ENCODE results near the gene MKS1. TPM values are rescaled to one million over a fixed set of nuclear protein-coding genes. Genes with fewer than 3 reads are reported as not detected.
A peak's percentile ranks its signal among the peaks of the same experiment; 100 is the strongest.

Gene MKS1
- total and polyA plus RNA-seq, 2 of the 8 experiments (the other 6 are each of a cell fraction or from before 2014, with no cell fraction given) = 12.0 to 21.7 TPM

DNA sequence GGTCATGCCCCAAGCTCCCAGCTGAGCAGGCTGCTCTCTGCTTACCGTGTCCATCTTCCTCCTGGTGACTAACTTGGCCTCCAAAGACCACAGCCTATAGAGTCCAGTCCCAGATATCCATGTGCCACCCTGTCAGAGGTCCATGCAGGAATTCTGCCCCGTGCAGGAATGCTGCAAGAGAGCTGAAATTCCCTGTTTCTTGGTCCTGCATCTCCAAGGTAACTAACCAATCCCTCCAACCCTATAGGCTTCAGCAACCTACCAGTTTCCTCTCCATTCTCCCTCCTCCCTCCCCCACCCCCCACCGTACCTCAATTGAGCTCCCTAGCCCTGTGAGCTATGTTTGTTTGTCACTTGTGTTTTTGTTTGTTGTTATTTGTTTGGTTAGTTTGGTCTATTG, 9.6 kb upstream of the MKS1 start:
- Histone ChIP-seq H3K36me3 (ENCODE audit: control insufficient read depth in 2 of 4, insufficient read depth in 4 of 4, low read length in 3 of 4) (no peaks in the 10 kb centered on the region), H3K79me2 (ENCODE audit: control insufficient read depth in 1 of 2, insufficient read depth in 2 of 2, low read length in 2 of 2) (no peaks in the 10 kb centered on the region), H3K23me2 (ENCODE audit: low read depth, low read length) (no peaks in the 10 kb centered on the region), H3K79me1 (ENCODE audit: low read depth, low read length) (no peaks in the 10 kb centered on the region), H2BK5ac (ENCODE audit: low read depth, low read length) (no peak overlapping the region), H3K18ac (ENCODE audit: extremely low read depth, low read length) (0 out of 2 replicates have a peak overlapping the region, but pooled peaks have one; percentile 27), H2AFZ (ENCODE audit: low read length) (no peak overlapping the region), H2BK12ac (ENCODE audit: low read depth, low read length) (no peak overlapping the region), H3K9ac (replicated peaks in 1 of 4; ENCODE audit: extremely low read depth in 1 of 4, low read depth in 3 of 4, low read length in 3 of 4) (no peak overlapping the region), H3K23ac (ENCODE audit: insufficient read length) (no peak overlapping the region), H3K4me3 (ENCODE audit: extremely low read depth in 1 of 4, insufficient read depth in 2 of 4, low read depth in 3 of 4, low read length in 4 of 4) (no peak overlapping the region), H2BK15ac (ENCODE audit: low read length) (no peak overlapping the region), H3K27ac (ENCODE audit: low read depth, low read length) (no peak overlapping the region), H3K9me3 (ENCODE audit: insufficient read depth in 2 of 2, low read depth in 1 of 2, low read length in 1 of 2) (no peaks in the 10 kb centered on the region), H3K4me2 (ENCODE audit: insufficient read depth in 1 of 2, low read depth in 2 of 2, low read length in 2 of 2) (peak overlapping the region in 1 of 2 experiments; percentile 22; a peak in 2 of 4 replicates), H3K4ac (replicated peaks; ENCODE audit: insufficient read length, low read depth, low read length) (no peak overlapping the region), H4K5ac (ENCODE audit: insufficient read length, low read depth, low read length) (no peak overlapping the region), H3K14ac (ENCODE audit: insufficient read length) (no peak overlapping the region), H3K56ac (replicated peaks; ENCODE audit: insufficient read length, low read depth, low read length) (no peak overlapping the region), H3K4me1 (replicated peaks in 1 of 4; ENCODE audit: control insufficient read depth in 3 of 4, insufficient read depth in 4 of 4, low read length in 3 of 4) (peaks cover 0 to 4% (median 0%) of the 10 kb centered on the region in 4 experiments; a peak in 4 of 7 replicates), H4K8ac (ENCODE audit: extremely low read depth, insufficient read depth, low read length) (no peak overlapping the region), H2BK20ac (ENCODE audit: low read length) (peak overlapping the region; percentile 21; the same call in 1 of the 2 replicates), H2BK120ac (replicated peaks; ENCODE audit: low read depth, low read length) (no peak overlapping the region), H4K20me1 (replicated peaks in 1 of 2; ENCODE audit: control insufficient read depth in 1 of 2, insufficient read depth in 2 of 2, low read length in 2 of 2) (no peaks in the 10 kb centered on the region), H2AK5ac (ENCODE audit: low read depth, low read length) (no peak overlapping the region), H3K27me3 (replicated peaks in 1 of 4; ENCODE audit: control insufficient read depth in 3 of 4, extremely low read depth in 1 of 4, insufficient read depth in 3 of 4, low read length in 3 of 4) (peaks cover 1 to 18% (median 8%) of the 10 kb centered on the region in 4 experiments; a peak in 5 of 7 replicates), H4K91ac (replicated peaks; ENCODE audit: insufficient read length, low read length) (no peak overlapping the region)
- WGBS, 2 experiments (ENCODE audit: extremely low coverage in 1 of 2, insufficient coverage in 1 of 2, insufficient read length in 1 of 2, insufficient replicate concordance in 2 of 2, low coverage in 1 of 2, low lambda C conversion rate in 2 of 2, missing lambda C conversion rate in 1 of 2) = 72% methylated on average over 3 of the region's 3 CpGs; no CpG with 5 or more reads in 1 of the 2 experiments
- DNase-seq (ENCODE audit: low read depth in 1 of 2, low spot score in 2 of 2) (no peak), FAIRE-seq (no peak)
- ChIA-PET POLR2A (ENCODE audit: partially characterized antibody) (interaction anchor here (0.7 to 1.5 kb wide), 5 partner anchors 10 to 146 kb away, joined by 3 to 7 read pairs (median 4); partner anchors contain the start of genes DYNLL2, LPO and MKS1), CTCF (ENCODE audit: partially characterized antibody) (interaction anchor here (1.1 to 2.7 kb wide), 11 partner anchors 9 to 76 kb away, joined by 3 to 15 read pairs (median 6); partner anchors contain the start of gene MKS1)
- TF ChIP-seq TBP (IDR thresholded peaks at IDR 0.05; ENCODE audit: low read depth, low read length) (no peak), EP300 (IDR thresholded peaks at IDR 0.05; ENCODE audit: borderline replicate concordance in 1 of 2, low read depth in 2 of 2, low read length in 2 of 2) (no peak), TEAD4 (IDR thresholded peaks at IDR 0.05; ENCODE audit: low read depth, low read length) (peak; percentile 35; the same call in 1 of the 2 replicates), RNF2 (IDR thresholded peaks at IDR 0.05; ENCODE audit: borderline replicate concordance, low read depth, low read length, missing control alignments, poor library complexity, severe bottlenecking) (no peak), EZH2 (IDR thresholded peaks at IDR 0.05; ENCODE audit: low read depth, low read length, severe bottlenecking) (no peak), SIN3A (conservative IDR thresholded peaks at IDR 0.05 in 1 of 2, IDR thresholded peaks at IDR 0.05 in 1 of 2; ENCODE audit: low read depth in 1 of 2, low read length in 2 of 2) (no peak)

Data from H1 (cell line).